CD14-positive monocyte (primary cell): Measurements from ENCODE around the gene LRP1B. TPM values are rescaled to one million over a fixed set of nuclear protein-coding genes. Genes with fewer than 3 reads are reported as not detected.

Source experiments
- DNase-seq, 3 donors: peaks; one replicate each; pipeline ENCODE4 v3.0.0-alpha.2; 2011 to 2022
- H2AFZ ChIP-seq: 2 replicates; pipeline ENCODE4 v1.6.0; 2012; ENCODE audit warnings: mild to moderate bottlenecking, low read depth, low read length, inconsistent platforms; ENCODE audit not compliant: insufficient read depth, poor library complexity, severe bottlenecking
- H3K27ac ChIP-seq, 2 donors: 1 replicate in 1 of 2; 2 replicates in 1 of 2; pipeline ENCODE4 v1.5.1; 2012 to 2013; ENCODE audit warnings: low read length in 2 of 2, control low read depth in 1 of 2, inconsistent platforms in 1 of 2, low read depth in 1 of 2, mild to moderate bottlenecking in 1 of 2
- H3K27me3 ChIP-seq, 2 donors: one replicate each; pipeline versions ENCODE4 v1.6.0 to v1.6.1; 2011 to 2013; ENCODE audit warnings: low read length in 2 of 2; ENCODE audit not compliant: control insufficient read depth in 2 of 2, insufficient read depth in 2 of 2
- H3K36me3 ChIP-seq, 2 donors: replicated peaks in 1 of 2; 1 replicate in 1 of 2; 2 replicates in 1 of 2; pipeline versions ENCODE4 v1.5.1 to v1.6.1; 2012 to 2013; ENCODE audit warnings: low read length in 2 of 2, control low read depth in 1 of 2, inconsistent platforms in 1 of 2, mild to moderate bottlenecking in 1 of 2; ENCODE audit not compliant: insufficient read depth in 2 of 2, control insufficient read depth in 1 of 2
- H3K4me1 ChIP-seq, 2 donors: 1 replicate in 1 of 2; 2 replicates in 1 of 2; pipeline versions ENCODE4 v1.5.1 to v1.6.1; 2012 to 2013; ENCODE audit warnings: low read length in 2 of 2, control low read depth in 1 of 2, inconsistent platforms in 1 of 2, mild to moderate bottlenecking in 1 of 2, moderate library complexity in 1 of 2; ENCODE audit not compliant: insufficient read depth in 2 of 2, control insufficient read depth in 1 of 2
- H3K4me2 ChIP-seq: replicated peaks from 2 replicates; pipeline ENCODE3; 2012; ENCODE audit warnings: low read length, moderate library complexity, mild to moderate bottlenecking; ENCODE audit not compliant: poor library complexity, severe bottlenecking; ENCODE audit errors: extremely low read depth
- H3K4me3 ChIP-seq, 3 experiments: fragments of 200-600 bp in 1 of 3; sonication (generic) in 1 of 3; replicated peaks in 1 of 3; 1 replicate in 2 of 3; 2 replicates in 1 of 3; pipeline ENCODE4 v1.5.1; 2011 to 2013; ENCODE audit warnings: low read length in 3 of 3, mild to moderate bottlenecking in 3 of 3, control low read depth in 2 of 3, low read depth in 2 of 3, inconsistent platforms in 1 of 3, moderate library complexity in 1 of 3
- H3K79me2 ChIP-seq: 2 replicates; pipeline ENCODE4 v1.6.0; 2012; ENCODE audit warnings: mild to moderate bottlenecking, control low read depth, inconsistent platforms, low read length, moderate library complexity; ENCODE audit not compliant: insufficient read depth
- H3K9ac ChIP-seq: 2 replicates; pipeline ENCODE4 v1.6.0; 2017; ENCODE audit warnings: low read length, mild to moderate bottlenecking; ENCODE audit not compliant: insufficient read depth, poor library complexity, severe bottlenecking
- H3K9me3 ChIP-seq, 2 donors: replicated peaks in 1 of 2; 1 replicate in 1 of 2; 2 replicates in 1 of 2; pipeline versions ENCODE4 v1.5.1 to v1.6.1; 2012 to 2013; ENCODE audit warnings: low read length in 2 of 2, control low read depth in 1 of 2; ENCODE audit not compliant: control insufficient read depth in 1 of 2, insufficient read depth in 1 of 2
- H4K20me1 ChIP-seq: 2 replicates; pipeline ENCODE4 v1.6.0; 2012; ENCODE audit warnings: mild to moderate bottlenecking, low read length, control low read depth, moderate library complexity; ENCODE audit not compliant: insufficient read depth
- H3K27ac Mint-ChIP-seq, 7 donors: one replicate each; pipeline ENCODE4 v1.8.0; 2020; ENCODE audit warnings: mild to moderate bottlenecking in 7 of 7, mixed read lengths in 7 of 7, moderate library complexity in 6 of 7, inconsistent platforms in 2 of 7
- H3K27me3 Mint-ChIP-seq, 3 donors: one replicate each; pipeline ENCODE4 v1.8.0; 2021 to 2022; ENCODE audit warnings: low read depth in 3 of 3, mild to moderate bottlenecking in 3 of 3, mixed read lengths in 3 of 3, moderate library complexity in 3 of 3, inconsistent platforms in 1 of 3
- H3K36me3 Mint-ChIP-seq, 2 donors: one replicate each; pipeline ENCODE4 v1.8.0; 2020; ENCODE audit warnings: mixed read lengths in 2 of 2, inconsistent platforms in 1 of 2, mild to moderate bottlenecking in 1 of 2
- H3K4me1 Mint-ChIP-seq: one replicate; pipeline ENCODE4 v1.8.0; 2020; ENCODE audit warnings: mild to moderate bottlenecking, mixed read lengths
- H3K4me3 Mint-ChIP-seq, 2 donors: one replicate each; pipeline ENCODE4 v1.8.0; 2020; ENCODE audit warnings: mild to moderate bottlenecking in 2 of 2, mixed read lengths in 2 of 2, moderate library complexity in 1 of 2
- H3K9me3 Mint-ChIP-seq, 7 donors: one replicate each; pipeline ENCODE4 v1.8.0; 2020 to 2022; ENCODE audit warnings: mixed read lengths in 7 of 7, mild to moderate bottlenecking in 6 of 7, moderate library complexity in 6 of 7, inconsistent platforms in 2 of 7
- WGBS: methylation state at CpG from one replicate; pipeline ENCODE4 v1.1.5; 2013; ENCODE audit warnings: missing lambda C conversion rate; ENCODE audit not compliant: insufficient coverage; 5-methylcytosine and 5-hydroxymethylcytosine counted together
- intact Hi-C, 2 donors: fragments of 100-400 bp; cut with micrococcal nuclease; formaldehyde crosslinking; loops; one replicate each; pipeline versions ENCODE4 v1.15.0 to v1.15.1; 2023
- polyA plus RNA-seq, 3 donors: library from polyadenylated mRNA; depleted of rRNA in 1 of 3; unstranded in 2 of 3; stranded (reverse) in 1 of 3; fragments of 300-500 nt in 2 of 3; fragments of >200 nt in 1 of 3; fragmentation: Illumina TruSeq in 2 of 3; gene quantifications; 1 replicate in 2 of 3; 2 replicates in 1 of 3; pipeline ENCODE4 v1.2.3, GENCODE V29; 2012 to 2021
- TF ChIP-seq, protein P1 (sequence below): fragments of 200-600 bp; IDR thresholded peaks from one replicate; pipeline ENCODE4 v1.8.0; 2022; ENCODE audit warnings: antibody characterized with exemption, mild to moderate bottlenecking

Gene LRP1B
- polyA plus RNA-seq, 3 donors: not detected

DNA sequence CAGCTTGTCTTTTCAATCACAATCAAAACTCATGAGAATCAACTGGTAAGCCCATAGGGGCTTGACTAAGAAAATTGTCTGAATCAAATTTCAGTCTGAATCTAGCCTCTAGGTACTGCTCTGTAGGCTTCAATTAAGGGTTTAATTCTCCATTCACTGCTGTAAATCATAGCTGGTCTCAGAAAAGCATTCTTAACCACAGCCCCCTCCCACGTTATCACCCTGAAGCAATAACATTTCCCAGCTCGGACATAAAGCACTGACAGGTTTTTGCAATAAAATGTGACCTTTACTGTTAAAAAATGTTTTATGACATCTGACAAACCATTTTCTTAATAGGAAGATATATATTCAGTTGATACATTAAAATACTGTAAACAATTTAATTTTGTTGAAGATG lies 55.0 kb downstream of the LRP1B start:
- no peaks in the 10 kb centered on the region for H3K36me3 Mint-ChIP-seq
- H3K9me3 Mint-ChIP-seq: peaks cover 0 to 5% (median 0%) of the 10 kb centered on the region in 7 donors
- H3K27me3 Mint-ChIP-seq: no peaks in the 10 kb centered on the region
- no peaks in the 10 kb centered on the region for H4K20me1 ChIP-seq
- no CpG with 5 or more reads among the region's 2 CpGs for WGBS
- H3K9ac ChIP-seq: no peak overlapping the region
- no peak overlapping the region for H2AFZ ChIP-seq
- H3K36me3 ChIP-seq: no peaks in the 10 kb centered on the region
- TF ChIP-seq, protein P1, sequence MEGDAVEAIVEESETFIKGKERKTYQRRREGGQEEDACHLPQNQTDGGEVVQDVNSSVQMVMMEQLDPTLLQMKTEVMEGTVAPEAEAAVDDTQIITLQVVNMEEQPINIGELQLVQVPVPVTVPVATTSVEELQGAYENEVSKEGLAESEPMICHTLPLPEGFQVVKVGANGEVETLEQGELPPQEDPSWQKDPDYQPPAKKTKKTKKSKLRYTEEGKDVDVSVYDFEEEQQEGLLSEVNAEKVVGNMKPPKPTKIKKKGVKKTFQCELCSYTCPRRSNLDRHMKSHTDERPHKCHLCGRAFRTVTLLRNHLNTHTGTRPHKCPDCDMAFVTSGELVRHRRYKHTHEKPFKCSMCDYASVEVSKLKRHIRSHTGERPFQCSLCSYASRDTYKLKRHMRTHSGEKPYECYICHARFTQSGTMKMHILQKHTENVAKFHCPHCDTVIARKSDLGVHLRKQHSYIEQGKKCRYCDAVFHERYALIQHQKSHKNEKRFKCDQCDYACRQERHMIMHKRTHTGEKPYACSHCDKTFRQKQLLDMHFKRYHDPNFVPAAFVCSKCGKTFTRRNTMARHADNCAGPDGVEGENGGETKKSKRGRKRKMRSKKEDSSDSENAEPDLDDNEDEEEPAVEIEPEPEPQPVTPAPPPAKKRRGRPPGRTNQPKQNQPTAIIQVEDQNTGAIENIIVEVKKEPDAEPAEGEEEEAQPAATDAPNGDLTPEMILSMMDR: no peak
- no peak for DNase-seq
- no peak overlapping the region for H3K27ac ChIP-seq
- no peak overlapping the region for H3K4me3 Mint-ChIP-seq
- H3K9me3 ChIP-seq: no peaks in the 10 kb centered on the region
- H3K4me3 ChIP-seq: no peak overlapping the region
- H3K4me2 ChIP-seq: no peak overlapping the region
- H3K4me1 Mint-ChIP-seq: no peaks in the 10 kb centered on the region
- H3K79me2 ChIP-seq: no peaks in the 10 kb centered on the region
- no peak overlapping the region for H3K27ac Mint-ChIP-seq
- intact Hi-C loops: no loop called here
- no peaks in the 10 kb centered on the region for H3K27me3 ChIP-seq
- no peaks in the 10 kb centered on the region for H3K4me1 ChIP-seq

DNA sequence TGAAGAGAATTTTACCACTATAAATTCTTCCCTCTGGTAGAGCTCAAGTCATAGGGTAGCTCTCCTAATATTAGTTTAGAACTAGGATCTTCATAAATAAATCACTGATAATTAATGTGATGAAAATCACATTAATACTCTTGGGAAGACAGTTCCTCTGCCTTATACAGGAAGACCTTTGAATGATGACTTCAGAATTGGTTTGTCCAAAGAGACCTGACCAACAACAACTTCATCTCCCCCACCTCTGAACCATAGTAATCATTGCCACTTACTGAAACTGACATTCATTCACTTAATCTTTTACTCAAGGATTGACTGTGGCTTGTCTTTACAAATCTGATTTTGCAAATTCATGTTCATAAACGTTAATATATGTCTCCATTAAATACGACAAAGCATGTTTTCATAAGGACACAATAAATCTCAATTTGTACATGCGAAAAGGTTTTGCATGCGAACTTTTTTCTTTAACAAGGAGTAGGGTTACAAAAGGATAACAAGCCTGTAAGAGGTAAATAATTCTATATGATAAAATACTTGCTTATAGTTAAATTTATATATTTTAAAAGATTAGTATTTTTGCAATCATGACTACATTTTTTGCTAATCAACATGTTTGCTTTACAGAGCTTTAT lies 61.4 kb downstream of the LRP1B start:
- Mint-ChIP-seq H3K4me3 (no peak overlapping the region), H3K4me1 (no peaks in the 10 kb centered on the region), H3K27me3 (peaks cover 0 to 3% (median 0%) of the 10 kb centered on the region in 3 donors), H3K36me3 (no peaks in the 10 kb centered on the region), H3K9me3 (peaks cover 0 to 5% (median 0%) of the 10 kb centered on the region in 7 donors), H3K27ac (no peak overlapping the region)
- Histone ChIP-seq H3K4me1 (no peaks in the 10 kb centered on the region), H4K20me1 (no peaks in the 10 kb centered on the region), H3K9me3 (no peaks in the 10 kb centered on the region), H3K9ac (no peak overlapping the region), H3K79me2 (no peaks in the 10 kb centered on the region), H3K27ac (no peak overlapping the region), H3K4me2 (no peak overlapping the region), H3K27me3 (no peaks in the 10 kb centered on the region), H3K36me3 (no peaks in the 10 kb centered on the region), H2AFZ (no peak overlapping the region), H3K4me3 (no peak overlapping the region)
- intact Hi-C loops: no loop called here
- DNase-seq: no peak
- TF ChIP-seq, protein P1: no peak
- no CpG with 5 or more reads among the region's 4 CpGs for WGBS
